ENCODE data around the gene HS3ST4.

DNA sequence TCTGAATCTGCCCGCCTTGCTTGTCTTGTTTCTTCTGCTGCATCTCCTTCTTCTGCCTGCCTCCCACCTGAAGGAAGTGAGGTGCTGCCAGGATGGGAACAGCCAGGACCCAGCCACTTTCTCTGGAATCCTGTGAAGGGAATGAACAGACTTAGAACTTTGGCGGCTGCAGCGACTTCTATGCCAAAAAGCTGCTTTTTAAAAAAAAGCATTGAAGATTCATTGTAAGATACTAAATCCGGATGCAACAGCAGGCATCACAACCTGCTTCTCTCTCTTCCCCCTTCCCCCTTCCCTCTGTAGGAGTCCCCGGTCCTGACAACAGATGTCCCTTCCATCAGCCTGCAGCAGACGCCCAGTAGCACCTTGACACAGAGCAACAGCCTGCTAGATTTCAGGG lies 176.3 kb downstream of the HS3ST4 start:
- TF ChIP-seq EZH2phosphoT487 (IDR thresholded peaks at IDR 0.05; ENCODE audit: insufficient read depth, low read depth) = no peak
- no peak for TF ChIP-seq EZH2 (IDR thresholded peaks at IDR 0.05; ENCODE audit: insufficient read depth, poor library complexity, severe bottlenecking)
